ENCODE results near the gene PROCA1. TPM values are rescaled to one million over a fixed set of nuclear protein-coding genes. Genes with fewer than 3 reads are reported as not detected.

PROCA1 gene
- total RNA-seq, 1 experiment from 2014 or later, result 4.9 TPM

GRCh38 chr17:28702026-28702751 lies 9.5 kb downstream of the PROCA1 start:
- Histone ChIP-seq H3K27me3 (ENCODE audit: control insufficient read depth, insufficient read depth, low read length) (no peaks in the 10 kb centered on the region), H3K4me3 (ENCODE audit: low read depth in 2 of 2, low read length in 2 of 2) (no peak overlapping the region), H3K36me3 (ENCODE audit: control insufficient read depth, insufficient read depth, low read length) (peaks cover 8% of the 10 kb centered on the region), H3K9me3 (ENCODE audit: control insufficient read depth, insufficient read depth, low read depth, low read length) (no peaks in the 10 kb centered on the region), H3K27ac (ENCODE audit: low read length) (no peak overlapping the region; the same call in 1 of the 2 replicates), H3K4me1 (ENCODE audit: control insufficient read depth, insufficient read depth, low read length) (no peaks in the 10 kb centered on the region)
- DNase-seq (ENCODE audit: low read depth, low spot score), result no peak
- CTCF ChIA-PET, result interaction anchor here (0.5 kb wide), 1 partner anchor 142 kb away, joined by 9 read pairs; no protein-coding TSS in a partner anchor
- in situ Hi-C loops (cut with HindIII; ENCODE audit: low pct_unique_long_range_greater_than_20kb, low sequenced_read_pairs) (no loop called here), intact Hi-C loops (cut with micrococcal nuclease; ENCODE audit: unreplicated experiment) (no loop called here)
- BruUV-seq (replicated peaks), result no TSS peak
- POLR2A ChIA-PET, result no interaction called here
- no peak for ATAC-seq
- no peak for TF ChIP-seq POLR2AphosphoS5 (IDR thresholded peaks at IDR 0.05; ENCODE audit: low read depth, low read length)
- TF ChIP-seq SIN3A (IDR thresholded peaks at IDR 0.05; ENCODE audit: borderline replicate concordance, insufficient read depth, low read depth, low read length), result no peak
- no peak for TF ChIP-seq REST (IDR thresholded peaks at IDR 0.05; ENCODE audit: insufficient read depth in 1 of 2, low read depth in 2 of 2, low read length in 1 of 2)

GRCh38 chr17:28700830-28701492 lies 10.7 kb downstream of the PROCA1 start:
- CTCF ChIA-PET, result no interaction called here
- POLR2A ChIA-PET, result no interaction called here
- no peak for ATAC-seq
- H3K27me3 ChIP-seq (ENCODE audit: control insufficient read depth, insufficient read depth, low read length), result no peaks in the 10 kb centered on the region
- intact Hi-C loops (cut with micrococcal nuclease; ENCODE audit: unreplicated experiment), result no loop called here
- H3K4me1 ChIP-seq (ENCODE audit: control insufficient read depth, insufficient read depth, low read length), result no peaks in the 10 kb centered on the region
- no peaks in the 10 kb centered on the region for H3K9me3 ChIP-seq (ENCODE audit: control insufficient read depth, insufficient read depth, low read depth, low read length)
- no TSS peak for BruUV-seq (replicated peaks)
- no peak overlapping the region for H3K4me3 ChIP-seq (ENCODE audit: low read depth in 2 of 2, low read length in 2 of 2)
- peaks cover 10% of the 10 kb centered on the region for H3K36me3 ChIP-seq (ENCODE audit: control insufficient read depth, insufficient read depth, low read length)
- no peak for DNase-seq (ENCODE audit: low read depth, low spot score)
- H3K27ac ChIP-seq (ENCODE audit: low read length), result no peak overlapping the region
- TF ChIP-seq POLR2AphosphoS5 (IDR thresholded peaks at IDR 0.05; ENCODE audit: low read depth, low read length), result no peak
- TF ChIP-seq CTCF (IDR thresholded peaks at IDR 0.05), result no peak
- no peak for TF ChIP-seq TCF7L2 (IDR thresholded peaks at IDR 0.05; ENCODE audit: low read depth, low read length)
- no peak for TF ChIP-seq SIN3A (IDR thresholded peaks at IDR 0.05; ENCODE audit: borderline replicate concordance, insufficient read depth, low read depth, low read length)
- TF ChIP-seq REST (IDR thresholded peaks at IDR 0.05; ENCODE audit: insufficient read depth in 1 of 2, low read depth in 2 of 2, low read length in 1 of 2), result no peak
- in situ Hi-C loops (cut with HindIII; ENCODE audit: low pct_unique_long_range_greater_than_20kb, low sequenced_read_pairs), result no loop called here
